ENCODE results near the gene C1orf122.

C1orf122 gene

DNA sequence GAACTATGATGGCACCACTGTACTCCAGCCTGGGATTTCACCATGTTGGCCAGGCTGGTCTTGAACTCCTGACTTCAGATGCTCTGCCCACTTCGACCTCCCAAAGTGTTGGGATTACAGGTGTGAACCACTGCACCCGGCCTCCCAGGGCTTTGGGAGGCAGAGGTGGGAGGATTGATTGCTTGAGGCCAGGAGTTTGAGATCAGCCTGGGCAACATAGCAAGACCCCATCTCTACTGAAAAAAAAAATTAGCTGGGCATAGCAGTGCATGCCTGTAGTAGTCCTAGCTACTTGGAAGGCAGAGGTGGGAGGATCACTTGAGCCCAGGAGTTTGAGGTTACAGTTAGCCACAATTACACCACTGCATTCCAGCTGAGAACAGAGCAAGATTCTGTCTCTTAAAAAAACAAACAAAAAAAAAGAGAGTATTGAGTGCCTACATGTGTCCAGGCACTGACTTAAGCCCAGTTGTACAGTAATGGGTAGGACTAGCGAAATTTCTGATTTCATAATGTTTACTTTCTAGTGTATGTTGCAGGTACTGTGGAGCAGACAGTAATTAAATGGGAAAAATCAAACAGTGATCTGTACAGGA, 9.7 kb upstream of the C1orf122 start:
- no peak for DNase-seq (ENCODE audit: low spot score)

DNA sequence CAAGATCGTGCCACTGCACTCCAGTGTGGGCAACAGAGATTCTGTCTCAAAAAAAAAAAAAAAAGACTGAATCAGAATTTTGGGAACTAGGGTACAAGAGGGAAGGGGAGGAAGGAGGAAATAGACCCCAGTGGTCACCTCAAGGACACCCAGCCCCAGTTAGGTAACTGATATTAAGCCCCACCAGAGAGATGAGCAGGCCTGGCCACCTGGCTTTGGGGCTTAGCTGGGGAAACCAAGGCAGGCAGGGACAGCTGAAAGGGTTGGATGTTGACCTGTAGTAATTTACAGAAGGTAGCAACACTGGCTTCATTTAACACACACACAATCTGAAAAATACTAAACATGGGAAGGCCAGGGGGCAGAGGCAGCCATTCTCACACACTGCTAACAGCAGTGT, 5.2 kb upstream of the C1orf122 start:
- DNase-seq (ENCODE audit: low spot score): no peak

DNA sequence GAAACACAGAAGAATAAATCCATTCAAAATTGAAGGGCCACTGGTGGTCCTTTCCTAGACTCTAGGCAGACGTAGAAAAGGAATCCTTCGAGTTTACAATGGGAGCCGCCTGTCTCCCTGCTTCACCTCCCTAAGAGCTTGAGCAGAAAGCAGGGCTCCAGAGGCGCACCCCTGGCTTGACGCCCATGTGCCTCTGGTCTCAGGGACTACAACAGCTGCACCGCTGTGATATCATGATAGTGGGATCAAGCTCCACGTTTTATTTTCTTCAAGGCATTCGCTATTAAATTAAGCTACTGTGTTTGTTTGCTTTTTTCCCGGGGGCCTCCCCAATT, 403 bp upstream of the C1orf122 start:
- no peak for DNase-seq (ENCODE audit: low spot score)

DNA sequence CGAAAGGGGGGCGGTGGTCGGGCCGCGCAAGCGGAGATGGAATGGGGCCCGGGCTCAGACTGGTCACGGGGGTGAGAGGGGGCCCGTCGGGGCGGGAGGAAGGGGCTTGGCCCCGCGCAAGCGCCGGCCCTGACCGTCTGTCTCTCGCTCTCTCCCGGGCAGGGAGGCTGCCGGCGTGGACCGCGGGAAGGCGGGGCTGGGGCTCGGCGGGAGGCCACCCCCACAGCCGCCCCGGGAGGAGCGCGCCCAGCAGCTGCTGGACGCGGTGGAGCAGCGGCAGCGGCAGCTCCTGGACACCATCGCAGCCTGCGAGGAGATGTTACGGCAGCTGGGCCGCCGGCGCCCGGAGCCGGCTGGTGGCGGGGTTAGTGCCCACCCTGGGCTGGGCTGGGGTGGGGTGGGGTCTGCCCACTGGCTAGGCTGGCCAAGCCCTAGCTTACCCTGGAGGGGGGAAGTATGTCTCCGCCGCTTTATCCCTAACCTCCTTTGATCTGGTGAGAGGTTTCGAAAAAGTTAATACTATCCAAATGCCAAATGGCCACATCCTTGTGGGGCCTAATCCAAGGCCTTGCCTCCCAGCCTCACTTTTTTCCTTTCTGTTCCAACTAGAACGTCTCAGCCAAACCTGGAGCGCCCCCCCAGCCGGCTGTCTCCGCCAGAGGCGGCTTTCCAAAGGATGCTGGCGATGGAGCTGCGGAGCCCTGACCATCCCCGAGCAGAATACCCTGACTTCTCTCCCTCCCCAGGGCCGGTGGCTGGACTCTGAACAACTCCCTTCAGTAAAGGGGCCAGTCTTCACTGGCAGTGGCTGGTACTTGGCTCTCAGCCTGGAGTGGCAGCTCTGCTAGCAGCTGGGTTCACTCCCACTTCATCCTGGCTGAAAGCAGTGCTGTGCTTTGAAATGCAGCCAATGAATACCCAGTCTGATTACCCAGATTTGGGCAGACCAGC, 1.1 kb downstream of the C1orf122 start:
- DNase-seq (ENCODE audit: low spot score): peak; percentile 89

DNA sequence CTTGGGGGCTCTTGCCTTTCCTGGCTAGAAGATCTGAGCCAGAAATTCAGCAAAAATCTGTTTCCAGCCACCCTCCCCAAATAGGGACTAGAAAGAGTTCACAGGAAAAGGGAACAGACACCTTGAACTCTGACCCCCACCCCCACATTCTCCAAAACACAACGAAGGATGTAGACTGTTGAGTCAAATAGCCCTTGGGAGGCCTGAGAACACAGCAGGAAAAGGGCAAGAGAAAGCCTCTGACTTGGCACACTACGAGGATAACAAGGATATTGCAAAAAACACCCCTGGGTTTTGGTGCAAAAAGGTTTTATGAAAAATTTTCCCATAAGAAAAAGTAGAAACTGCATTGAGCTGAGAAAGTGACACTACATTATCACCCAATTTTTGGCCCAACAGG, 2.4 kb downstream of the C1orf122 start:
- no peak for DNase-seq (ENCODE audit: low spot score)

DNA sequence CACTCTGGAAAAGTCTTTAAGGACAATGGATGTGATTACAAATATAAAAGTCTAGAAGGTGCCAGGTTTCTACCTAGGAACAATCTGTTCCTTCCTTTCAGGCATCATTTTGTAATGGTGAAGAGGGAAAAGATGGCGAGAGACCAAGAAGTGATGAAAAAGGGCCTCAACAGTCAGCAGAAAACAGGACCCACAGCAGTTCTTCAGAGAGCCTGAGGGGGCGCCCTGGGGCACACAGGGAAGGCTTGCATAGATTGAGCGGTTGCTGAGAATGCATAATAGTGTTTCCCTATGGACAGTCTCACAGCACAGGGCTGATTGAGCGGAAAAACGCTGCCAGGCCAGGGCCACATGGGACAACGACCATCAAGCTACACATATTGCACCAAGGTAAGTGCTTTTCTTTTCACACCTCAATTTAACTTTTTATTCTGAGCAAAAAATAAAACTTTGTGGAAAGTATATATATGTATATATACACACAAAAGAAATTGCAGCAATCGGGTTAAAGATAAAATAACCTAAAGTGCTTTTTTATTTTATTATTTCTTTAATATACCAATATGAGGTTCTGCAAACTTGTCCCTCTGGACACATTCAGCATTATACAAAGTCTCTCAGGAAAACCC, 3.6 kb downstream of the C1orf122 start:
- DNase-seq (ENCODE audit: low spot score): peak; percentile 76

DNA sequence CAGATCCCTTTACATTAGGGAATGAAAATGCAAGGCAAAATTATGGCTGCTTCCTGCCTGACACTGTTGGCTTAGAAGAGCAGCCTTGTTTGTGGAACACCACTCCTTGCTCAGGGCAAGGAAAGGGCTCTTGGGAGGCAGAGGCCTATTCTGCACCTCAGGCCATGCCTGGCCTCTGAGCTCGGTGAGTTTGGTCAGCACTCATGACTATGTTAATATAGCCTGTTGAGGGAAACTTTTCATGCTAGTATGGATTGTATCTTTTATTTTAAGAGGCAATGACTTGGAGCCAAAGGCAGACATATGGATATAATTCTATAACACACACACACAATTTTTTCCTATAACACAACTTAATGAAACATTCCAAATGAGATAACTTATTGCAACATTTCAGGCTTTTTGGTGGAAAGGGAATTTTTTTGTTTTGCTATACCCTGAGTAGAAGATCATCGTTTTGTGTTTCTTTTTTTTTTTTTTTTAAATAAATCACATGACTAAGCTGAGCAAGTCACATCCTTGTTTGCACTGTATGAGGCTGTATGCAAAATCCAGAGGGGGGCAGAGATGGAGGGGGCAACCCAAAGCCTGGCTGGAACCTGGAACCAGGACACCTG, 6.0 kb downstream of the C1orf122 start:
- no peak for DNase-seq (ENCODE audit: low spot score)

DNA sequence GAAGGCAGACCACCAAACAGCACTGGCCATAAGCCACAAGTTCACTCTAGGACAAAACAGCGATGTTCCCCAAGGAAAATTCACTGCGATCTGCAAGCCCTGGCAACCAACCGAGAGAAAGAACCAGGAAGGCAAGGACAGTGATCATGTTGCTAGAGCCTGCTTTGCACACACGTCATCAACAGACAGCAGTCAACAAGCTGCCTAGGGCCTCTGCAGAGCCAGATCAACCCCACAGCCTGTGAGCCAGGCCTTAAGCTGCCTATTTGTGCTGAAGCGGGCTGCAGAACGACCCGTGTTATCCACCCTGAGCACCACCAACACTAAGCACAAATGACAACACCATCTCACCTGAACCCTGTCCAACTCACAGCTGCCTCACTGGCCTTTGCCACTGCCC, 6.7 kb downstream of the C1orf122 start:
- no peak for DNase-seq (ENCODE audit: low spot score)

DNA sequence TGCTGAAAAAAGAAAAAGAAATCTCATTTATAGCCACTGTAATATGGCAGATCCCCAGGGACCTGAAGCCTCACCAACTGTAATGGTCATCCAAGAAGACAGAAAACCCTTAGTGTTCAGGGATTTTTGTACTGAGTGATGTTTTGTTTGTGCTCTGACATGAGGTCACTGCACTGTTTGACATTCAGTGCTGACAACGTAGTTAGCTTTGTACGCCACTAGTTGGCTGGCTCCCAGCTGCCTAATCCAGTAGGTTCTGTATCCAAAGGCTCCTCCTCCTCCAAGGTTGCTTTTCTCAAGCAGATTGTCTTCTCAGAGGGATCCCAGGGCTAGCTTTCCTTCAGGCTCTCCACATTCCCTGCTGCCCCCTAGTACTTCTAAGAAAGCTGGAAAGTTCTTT, 9.9 kb downstream of the C1orf122 start:
- DNase-seq (ENCODE audit: low spot score): peak; percentile 19

DNA sequence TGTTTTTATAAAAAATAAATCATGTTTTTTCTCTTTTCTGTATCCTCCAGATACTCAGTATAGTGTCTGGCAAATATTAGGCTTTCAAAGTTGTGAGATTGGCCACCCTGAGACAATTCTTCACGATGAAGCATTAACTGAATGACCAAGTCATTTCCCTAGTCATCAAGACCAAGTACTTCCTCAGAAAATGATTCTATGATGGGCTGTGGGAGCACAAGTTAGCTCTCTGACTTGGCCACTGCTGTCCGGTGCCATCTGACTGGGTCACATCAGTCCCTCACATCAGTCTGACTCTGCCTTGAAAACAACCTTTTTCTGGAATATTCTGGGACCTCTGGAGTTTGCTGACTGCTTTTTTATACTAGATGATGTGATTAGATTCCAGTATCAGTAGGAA, 13.9 kb downstream of the C1orf122 start:
- DNase-seq (ENCODE audit: low spot score): no peak

DNA sequence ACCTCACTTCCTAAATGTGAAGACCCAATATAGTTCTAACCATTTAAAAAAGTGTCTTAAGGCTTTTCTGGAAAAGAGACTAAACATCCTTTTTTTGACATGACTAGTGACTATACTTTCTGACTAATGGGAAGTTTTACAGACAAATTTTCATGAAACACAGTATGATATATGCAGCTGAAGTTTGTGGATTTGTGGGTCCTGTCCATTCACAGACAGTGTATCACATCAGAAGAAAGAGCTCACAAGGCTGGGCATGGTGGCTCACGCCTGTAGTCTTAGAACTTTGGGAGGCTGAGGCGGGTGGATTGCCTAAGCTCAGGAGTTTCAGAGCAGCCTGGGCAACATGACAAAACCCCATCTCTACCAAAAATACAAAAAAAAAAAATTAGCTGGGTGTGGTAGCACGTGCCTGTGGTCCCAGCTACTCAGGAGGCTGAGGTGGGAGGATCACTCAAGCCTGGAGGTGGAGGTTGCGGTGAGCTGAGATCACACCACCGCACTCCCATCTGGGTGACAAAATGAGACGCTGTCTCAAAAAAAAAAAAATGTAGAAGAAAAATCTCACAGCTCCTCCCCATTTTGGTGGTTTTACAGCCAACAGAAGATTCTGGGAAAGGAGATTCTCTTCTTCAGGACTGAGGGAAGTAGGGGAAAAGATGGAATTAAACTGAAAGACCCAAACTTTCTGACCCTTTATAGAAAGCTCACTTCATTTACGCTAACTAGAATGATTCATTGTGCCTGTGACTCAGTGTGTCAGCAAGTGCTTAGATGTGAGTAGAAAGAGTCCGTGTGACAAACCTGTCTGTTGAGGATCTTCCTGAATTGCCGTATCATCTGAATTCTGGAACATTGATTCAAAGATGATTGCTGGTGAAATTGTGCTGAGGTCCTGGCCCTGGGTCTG, 15.6 kb downstream of the C1orf122 start:
- no peak for DNase-seq (ENCODE audit: low spot score)

DNA sequence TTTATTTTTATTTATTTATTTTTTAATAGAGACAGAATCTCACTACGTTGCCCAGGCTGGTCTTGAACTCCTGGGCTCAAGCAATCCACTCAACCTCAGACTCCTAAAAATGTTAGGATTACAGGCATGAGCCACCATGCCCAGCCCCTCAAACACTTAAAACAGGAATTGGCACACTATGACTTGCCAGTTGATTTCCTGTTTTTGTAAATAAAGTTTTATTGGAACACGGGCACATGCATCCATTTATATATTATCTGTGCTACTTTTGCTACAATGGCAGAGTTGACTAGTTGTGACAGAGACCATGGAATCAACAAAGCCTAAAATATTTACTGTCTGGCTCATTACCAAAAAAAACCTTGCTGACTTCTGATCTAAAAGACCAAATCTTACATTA, 16.4 kb downstream of the C1orf122 start:
- DNase-seq (ENCODE audit: low spot score): no peak

DNA sequence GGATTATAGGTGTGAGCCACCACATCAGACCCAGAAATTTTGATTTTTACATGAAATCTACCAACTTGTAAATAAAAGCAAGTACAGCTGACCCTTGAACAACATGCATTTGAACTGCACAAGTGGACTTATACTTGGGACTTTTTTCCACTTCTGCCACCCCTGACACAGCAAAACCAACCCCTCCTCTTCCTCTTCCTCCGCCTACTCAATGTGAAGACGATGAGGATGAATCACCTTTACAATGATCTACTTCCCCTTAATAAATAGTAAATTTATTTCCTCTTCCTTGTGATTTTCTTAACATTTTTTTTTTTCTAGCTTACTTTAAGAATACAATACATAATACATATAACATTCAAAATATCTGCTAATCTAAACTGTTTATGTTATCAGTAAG, 17.9 kb downstream of the C1orf122 start:
- no peak for DNase-seq (ENCODE audit: low spot score)

DNA sequence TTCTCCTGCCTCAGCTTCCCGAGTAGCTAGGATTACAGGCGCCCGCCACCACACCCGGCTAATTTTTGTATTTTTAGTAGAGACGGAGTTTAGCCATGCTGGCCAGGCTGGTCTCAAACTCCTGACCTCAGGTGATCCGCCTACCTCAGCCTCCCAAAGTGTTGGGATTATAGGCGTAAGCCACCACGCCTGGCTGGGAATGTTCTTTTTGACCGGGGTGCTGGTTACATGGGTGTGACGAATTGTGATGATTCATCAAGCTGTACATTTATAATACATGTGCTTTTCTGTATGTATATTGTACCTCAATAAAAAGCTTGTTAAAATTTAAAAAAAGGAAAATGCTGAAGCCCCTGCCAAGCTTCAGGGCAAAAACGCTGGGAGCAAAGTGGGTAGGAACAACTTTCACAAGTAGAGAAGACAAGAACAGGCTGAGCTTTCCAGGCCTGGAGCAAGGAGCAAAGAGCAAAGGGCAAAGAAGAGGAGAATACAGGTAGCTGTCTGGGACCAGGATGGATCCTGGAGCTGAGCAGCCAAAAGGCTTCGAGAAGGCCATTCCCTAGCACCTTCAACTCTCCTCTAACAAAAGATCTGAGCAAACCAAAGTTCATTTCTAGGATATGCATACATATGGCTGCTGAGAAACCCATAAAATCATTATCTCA, 21.0 kb downstream of the C1orf122 start:
- no peak for DNase-seq (ENCODE audit: low spot score)

DNA sequence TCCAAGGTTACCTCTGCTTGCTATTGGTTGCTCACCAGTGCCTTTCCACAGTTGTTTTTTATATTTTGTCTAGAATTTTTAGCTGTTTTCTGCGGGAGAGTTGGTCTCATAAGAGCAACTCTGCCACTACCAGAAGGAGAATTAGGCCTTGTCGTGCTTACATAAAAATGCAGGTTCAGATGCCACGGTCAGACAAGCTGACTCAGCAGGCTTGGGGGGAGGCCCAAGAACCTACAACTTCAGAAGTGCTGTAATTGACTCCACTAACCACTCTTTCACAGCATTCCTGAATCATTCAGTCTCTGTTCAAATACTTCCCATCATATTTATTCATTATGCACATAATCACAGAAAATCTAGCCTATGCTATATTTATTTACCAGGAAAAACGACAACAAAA, 23.5 kb downstream of the C1orf122 start:
- no peak for DNase-seq (ENCODE audit: low spot score)

DNA sequence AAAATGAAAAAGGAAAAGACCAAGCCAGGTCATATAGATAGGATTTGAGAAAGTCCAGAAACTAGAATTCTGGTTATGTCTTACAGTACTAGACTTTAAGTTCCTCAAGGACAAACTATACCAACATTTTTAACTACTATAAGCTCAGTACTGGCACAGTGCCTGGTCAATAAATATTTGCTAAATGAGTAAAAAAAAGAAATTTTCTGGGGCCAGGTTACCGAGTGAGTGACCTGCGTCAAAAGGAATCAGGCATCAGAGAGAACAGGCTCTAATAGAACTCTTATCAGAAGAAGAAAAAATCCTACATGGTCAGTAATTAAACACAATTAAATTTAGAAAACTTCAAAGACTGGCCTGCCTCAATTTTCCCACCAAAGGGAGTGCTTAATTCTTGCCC, 24.2 kb downstream of the C1orf122 start:
- no peak for DNase-seq (ENCODE audit: low spot score)

DNA sequence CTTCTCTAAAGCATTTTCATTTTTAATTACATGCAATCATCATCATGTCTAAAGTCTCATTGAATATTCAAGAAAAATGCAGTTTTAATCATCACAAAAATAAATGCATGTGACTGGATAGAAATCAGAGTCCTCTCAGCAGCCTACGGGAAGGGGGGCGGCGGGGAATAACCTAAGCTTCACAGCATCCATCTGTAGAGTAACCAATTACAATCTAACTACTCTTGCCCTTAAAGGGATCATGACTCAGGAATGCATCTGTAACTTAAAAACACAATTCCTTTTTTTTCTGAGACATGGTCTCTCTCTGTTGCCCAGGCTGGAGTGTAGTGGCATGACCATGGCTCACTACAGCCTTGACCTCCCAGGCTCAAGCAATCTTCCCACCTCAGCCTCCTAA, 29.2 kb downstream of the C1orf122 start:
- no peak for DNase-seq (ENCODE audit: low spot score)

DNA sequence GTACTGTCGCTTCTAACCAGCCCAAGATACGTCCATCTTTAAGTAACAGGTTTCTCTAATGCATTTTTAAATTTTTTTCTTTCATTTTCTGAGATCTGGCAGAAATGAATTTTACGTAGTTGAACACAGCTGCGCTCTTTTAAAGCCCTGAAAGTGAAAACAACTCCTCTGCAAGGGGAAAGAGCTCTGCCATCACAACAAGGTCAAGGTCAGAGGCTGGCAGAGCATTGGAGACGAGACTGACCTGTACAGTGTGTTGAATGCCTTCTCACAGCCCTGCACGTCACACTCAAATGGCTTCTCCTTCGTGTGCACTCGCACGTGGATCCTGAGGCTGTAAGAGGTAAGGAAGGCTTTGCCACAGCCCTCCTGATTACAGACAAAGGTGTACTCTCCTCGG, 32.1 kb downstream of the C1orf122 start:
- no peak for DNase-seq (ENCODE audit: low spot score)

DNA sequence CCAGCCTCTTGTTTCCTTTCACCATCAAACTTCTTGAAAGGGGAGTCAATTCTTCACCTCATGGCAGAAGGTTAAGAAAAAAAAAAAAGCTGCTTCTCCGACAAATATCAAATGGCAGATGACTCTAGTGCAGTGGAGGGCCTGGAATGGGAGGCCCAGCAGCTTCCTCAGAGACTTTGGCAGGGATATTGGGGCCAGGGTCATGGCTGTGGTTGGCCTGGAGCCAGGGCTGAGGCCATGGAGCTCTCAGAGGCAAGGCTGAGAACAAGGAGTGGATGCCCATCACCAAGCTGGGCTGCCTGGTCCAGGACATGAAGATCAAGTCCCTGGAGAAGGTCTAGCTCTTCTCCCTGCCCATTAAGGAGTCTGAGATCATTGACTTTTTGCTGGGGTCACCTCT, 33.1 kb downstream of the C1orf122 start:
- DNase-seq (ENCODE audit: low spot score): no peak

DNA sequence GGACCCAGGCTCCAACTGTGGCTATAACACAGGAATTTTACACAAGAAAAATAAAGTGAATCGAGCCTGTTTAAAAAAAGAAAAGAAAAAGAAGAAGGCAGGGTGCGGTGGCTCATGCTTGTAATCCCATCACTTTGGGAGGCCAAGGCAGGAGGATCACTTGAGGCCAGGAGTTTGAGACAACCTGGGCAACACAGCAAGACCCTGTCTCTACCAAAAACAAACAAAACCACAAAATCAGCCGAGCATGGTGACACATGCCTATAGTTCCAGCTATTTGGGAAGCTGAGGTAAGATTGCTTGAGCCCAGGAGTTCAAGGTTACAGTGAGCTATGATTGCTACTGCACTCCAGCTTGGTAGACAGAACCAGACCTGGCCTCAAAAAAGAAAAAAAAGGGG, 34.1 kb downstream of the C1orf122 start:
- no peak for DNase-seq (ENCODE audit: low spot score)

DNA sequence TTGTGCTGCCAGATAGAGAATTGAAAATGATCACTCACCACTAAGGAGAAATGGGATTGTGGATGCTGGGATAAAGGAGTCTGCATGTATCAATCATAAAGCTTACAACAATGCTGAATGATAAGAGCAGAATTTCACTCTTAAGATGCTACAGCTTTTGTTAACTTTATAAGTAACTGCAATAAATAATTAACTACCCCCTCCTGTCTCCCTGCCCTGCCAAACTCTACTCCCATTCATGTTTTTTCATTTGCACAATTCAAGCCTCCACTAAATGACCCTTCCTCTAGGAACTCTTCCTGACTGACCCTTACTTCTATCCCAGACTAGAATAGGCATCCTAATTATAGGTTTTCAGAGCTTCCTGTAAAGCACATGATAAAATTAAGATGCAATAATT, 36.9 kb downstream of the C1orf122 start:
- no peak for DNase-seq (ENCODE audit: low spot score)
